H1 (cell line): ENCODE measurements around the gene EMX1. TPM values are rescaled to one million over a fixed set of nuclear protein-coding genes. Genes with fewer than 3 reads are reported as not detected.

Experiments used
- ASH2L ChIP-seq: fragments of 200-600, 300-600 bp; sonication (generic); IDR thresholded peaks from one replicate; pipeline ENCODE4 v1.7.1; 2017; ENCODE audit warnings: low read length
- CEBPB ChIP-seq: IDR thresholded peaks from 2 replicates; pipeline ENCODE4 v1.6.1; 2012; ENCODE audit warnings: low read depth, low read length
- CHD7 ChIP-seq: fragments of 300-600 bp; sonication (generic); IDR thresholded peaks from 2 replicates; pipeline ENCODE4 v1.7.1; 2012; ENCODE audit warnings: low read length, moderate library complexity, mild to moderate bottlenecking, inconsistent platforms; ENCODE audit not compliant: insufficient replicate concordance
- HDAC6 ChIP-seq: IDR thresholded peaks from one replicate; pipeline ENCODE4 v1.7.1; 2012; ENCODE audit warnings: low read depth, mild to moderate bottlenecking, inconsistent platforms, low read length, moderate library complexity
- JUN ChIP-seq: IDR thresholded peaks from 2 replicates; pipeline ENCODE4 v1.6.1; 2011; ENCODE audit warnings: low read depth, mild to moderate bottlenecking, improper control_type of control experiment, low read length
- JUND ChIP-seq: IDR thresholded peaks from 2 replicates; pipeline ENCODE4 v1.6.1; 2011; ENCODE audit warnings: mild to moderate bottlenecking, improper control_type of control experiment, low read length
- KDM4A ChIP-seq: IDR thresholded peaks from one replicate; pipeline ENCODE4 v1.7.1; 2012; ENCODE audit warnings: low read depth, mild to moderate bottlenecking, moderate library complexity, low read length, inconsistent platforms; ENCODE audit not compliant: severe bottlenecking
- PHF8 ChIP-seq: fragments of 200-600 bp; sonication (generic); conservative IDR thresholded peaks from 2 replicates; pipeline ENCODE4 v1.7.1; 2012; ENCODE audit warnings: low read depth, mild to moderate bottlenecking, inconsistent platforms, low read length, moderate library complexity
- SP4 ChIP-seq: IDR thresholded peaks from 2 replicates; pipeline ENCODE4 v1.6.1; 2012; ENCODE audit warnings: low read length, inconsistent platforms
- TAF1 ChIP-seq: IDR thresholded peaks from 2 replicates; pipeline ENCODE4 v1.6.1; 2011; ENCODE audit warnings: mild to moderate bottlenecking, low read depth, low read length
- TBP ChIP-seq: IDR thresholded peaks from 2 replicates; pipeline ENCODE4 v1.6.1; 2011; ENCODE audit warnings: low read depth, low read length, improper control_type of control experiment
- polyA plus RNA-seq, 7 experiments: library from polyadenylated mRNA; depleted of rRNA in 3 of 7; stranded (reverse) in 5 of 7; unstranded in 2 of 7; fragments of >200 nt in 5 of 7; fragments of 200-250 nt in 2 of 7; gene quantifications; 1 replicate in 5 of 7; 2 replicates in 1 of 7; 4 replicates in 1 of 7; pipeline versions ENCODE4 v1.2.1 to v1.2.3, GENCODE V29; 2011 to 2013; ENCODE audit warnings: missing spikeins in 2 of 7, mixed read lengths in 2 of 7
- total RNA-seq: library from RNA; stranded (reverse); fragmentation: NEBNext Ultra II Directional; extraction: Animal tissue kit (Norgen Biotek cat#: 25700); gene quantifications from 2 replicates; pipeline ENCODE4 v1.2.1, GENCODE V29; 2021

The EMX1 gene
- total and polyA plus RNA-seq, 2 of the 8 experiments (the other 6 are each of a cell fraction or from before 2014, with no cell fraction given), result 2.4 to 4.9 TPM

- no peak for TF ChIP-seq TAF1
- no peak for TF ChIP-seq ASH2L
- TF ChIP-seq CHD7, result no peak
- TF ChIP-seq PHF8, result no peak
- TF ChIP-seq KDM4A, result peak; percentile 56
- no peak for TF ChIP-seq HDAC6
- TF ChIP-seq JUN, result no peak
- no peak for TF ChIP-seq SP4
- TF ChIP-seq TBP, result no peak
- no peak for TF ChIP-seq CEBPB
- TF ChIP-seq JUND, result no peak
These were observed 7.3 kb downstream of the EMX1 start (continued) for GRCh38 chr2:72924353-72925240.
